ENCODE results near the gene PLEKHG5.
"Not testable (repeated sequence)": the region's sequence is repeated elsewhere in the genome, so short reads cannot be mapped to it uniquely, and the experiment has no call there.

The PLEKHG5 gene

GRCh38 chr1:6461538-6462411, 29.7 kb downstream of the PLEKHG5 start:
- ChIA-PET CTCF (interaction anchor here (0.6 to 1.6 kb wide), 3 partner anchors 10 to 19 kb away, joined by 3 to 4 read pairs (median 4); no protein-coding TSS in a partner anchor), POLR2A (no interaction called here)
- DNase-seq (ENCODE audit: extremely low spot score) = no peak
- TF ChIP-seq SUZ12 (IDR thresholded peaks at IDR 0.05) (no peak), CTBP1 (IDR thresholded peaks at IDR 0.05; ENCODE audit: borderline replicate concordance) (no peak), TARDBP (IDR thresholded peaks at IDR 0.05) (no peak), ARNT (IDR thresholded peaks at IDR 0.05) (no peak), ELF4 (IDR thresholded peaks at IDR 0.05) (no peak), LEF1 (IDR thresholded peaks at IDR 0.05; ENCODE audit: borderline replicate concordance) (no peak), FOXA1 (IDR thresholded peaks at IDR 0.05) (no peak), NFRKB (IDR thresholded peaks at IDR 0.05) (no peak), PKNOX1 (IDR thresholded peaks at IDR 0.05) (no peak), FOXM1 (IDR thresholded peaks at IDR 0.05; ENCODE audit: borderline replicate concordance) (no peak), BHLHE40 (IDR thresholded peaks at IDR 0.05; ENCODE audit: borderline replicate concordance) (no peak), FOXK2 (IDR thresholded peaks at IDR 0.05) (no peak), ZNF384 (IDR thresholded peaks at IDR 0.05) (no peak), HDGF (IDR thresholded peaks at IDR 0.05; ENCODE audit: borderline replicate concordance) (no peak), SP1 (IDR thresholded peaks at IDR 0.05) (no peak), L3MBTL2 (conservative IDR thresholded peaks at IDR 0.05) (no peak)

GRCh38 chr1:6461051-6461530, 30.4 kb downstream of the PLEKHG5 start:
- TF ChIP-seq TARDBP (IDR thresholded peaks at IDR 0.05) = no peak
- TF ChIP-seq LEF1 (IDR thresholded peaks at IDR 0.05; ENCODE audit: borderline replicate concordance) = no peak
- no peak for TF ChIP-seq SUZ12 (IDR thresholded peaks at IDR 0.05)
- no peak for TF ChIP-seq FOXA1 (IDR thresholded peaks at IDR 0.05)
- TF ChIP-seq L3MBTL2 (conservative IDR thresholded peaks at IDR 0.05) = no peak
- TF ChIP-seq FOXK2 (IDR thresholded peaks at IDR 0.05) = no peak
- TF ChIP-seq PKNOX1 (IDR thresholded peaks at IDR 0.05) = no peak
- no peak for TF ChIP-seq ZNF384 (IDR thresholded peaks at IDR 0.05)
- TF ChIP-seq SP1 (IDR thresholded peaks at IDR 0.05) = no peak
- TF ChIP-seq ARNT (IDR thresholded peaks at IDR 0.05) = no peak
- no peak for TF ChIP-seq FOXM1 (IDR thresholded peaks at IDR 0.05; ENCODE audit: borderline replicate concordance)
- TF ChIP-seq ELF4 (IDR thresholded peaks at IDR 0.05) = no peak
- TF ChIP-seq NFRKB (IDR thresholded peaks at IDR 0.05) = no peak
- ChIA-PET POLR2A (no interaction called here), CTCF (interaction anchor here (0.6 to 1.1 kb wide), 2 partner anchors 11 to 19 kb away, joined by 3 to 4 read pairs; no protein-coding TSS in a partner anchor)
- DNase-seq (ENCODE audit: extremely low spot score) = no peak

DNA sequence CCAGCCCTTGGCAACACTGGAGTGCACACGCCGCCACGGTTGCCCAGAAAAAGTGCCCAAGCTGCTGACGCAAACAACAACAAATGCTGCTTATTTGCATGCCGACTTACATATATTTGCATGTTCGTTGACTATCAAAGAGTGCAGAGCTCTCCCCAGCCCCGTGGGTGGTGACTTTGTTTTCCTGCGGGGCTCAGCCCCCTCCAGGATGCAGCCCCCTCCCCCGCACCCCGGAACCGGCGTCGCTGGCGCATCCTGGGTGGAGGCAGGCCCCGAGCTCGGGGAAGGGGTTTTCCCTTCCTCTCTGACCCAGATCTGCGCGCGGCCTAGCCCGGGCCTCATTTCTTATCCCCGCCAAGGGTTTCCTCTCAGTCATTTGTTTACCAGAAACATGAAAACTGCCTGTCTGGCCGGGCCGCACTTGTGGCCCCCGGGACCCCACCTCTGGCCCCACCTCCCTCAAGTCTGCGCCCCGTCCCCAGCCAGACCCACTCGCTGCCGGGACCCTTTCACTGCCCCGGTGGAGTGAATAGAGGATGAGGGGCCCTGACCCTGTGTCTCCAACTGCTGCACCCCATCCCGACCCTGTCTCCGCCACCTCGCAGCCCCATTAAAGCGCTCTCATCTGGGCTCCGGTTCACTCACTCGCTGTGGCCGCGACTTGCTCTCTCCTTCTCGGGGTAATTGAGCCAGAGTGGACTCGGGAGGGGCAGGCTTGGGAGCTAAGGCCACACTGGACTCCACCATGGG, 31.0 kb downstream of the PLEKHG5 start:
- no peak for DNase-seq (ENCODE audit: extremely low spot score)
- ChIA-PET CTCF (interaction anchor here (1.1 kb wide), 1 partner anchor 12 kb away, joined by 3 read pairs; no protein-coding TSS in a partner anchor), POLR2A (no interaction called here)
- TF ChIP-seq SP1 (IDR thresholded peaks at IDR 0.05) = no peak
- TF ChIP-seq LEF1 (IDR thresholded peaks at IDR 0.05; ENCODE audit: borderline replicate concordance) = no peak
- no peak for TF ChIP-seq FOXK2 (IDR thresholded peaks at IDR 0.05)
- no peak for TF ChIP-seq HDGF (IDR thresholded peaks at IDR 0.05; ENCODE audit: borderline replicate concordance)
- TF ChIP-seq ARNT (IDR thresholded peaks at IDR 0.05) = no peak

DNA sequence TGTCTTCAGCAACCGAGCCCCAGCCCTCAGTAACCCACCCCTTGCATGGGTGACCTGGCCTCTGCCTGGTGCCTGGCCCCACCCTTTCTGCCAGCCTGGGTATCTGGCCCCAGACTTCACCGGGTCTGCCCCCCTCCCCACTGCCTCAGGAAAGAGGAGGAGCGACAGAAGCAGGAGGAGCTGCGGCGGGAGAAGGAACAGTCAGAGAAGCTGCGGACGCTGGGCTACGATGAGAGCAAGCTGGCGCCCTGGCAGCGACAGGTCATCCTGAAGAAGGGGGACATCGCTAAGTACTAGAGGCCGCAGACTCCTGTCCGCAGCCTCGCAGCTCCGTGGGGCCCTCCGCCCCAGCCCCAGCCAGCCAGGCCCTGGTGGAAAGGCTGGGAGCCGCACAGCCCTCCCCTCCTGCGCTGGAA, 31.6 kb downstream of the PLEKHG5 start:
- ChIA-PET POLR2A (no interaction called here), CTCF (no interaction called here)
- TF ChIP-seq FOXA1 (IDR thresholded peaks at IDR 0.05) (no peak), NFRKB (IDR thresholded peaks at IDR 0.05) (no peak), L3MBTL2 (conservative IDR thresholded peaks at IDR 0.05) (no peak), TARDBP (IDR thresholded peaks at IDR 0.05) (no peak), HDGF (IDR thresholded peaks at IDR 0.05; ENCODE audit: borderline replicate concordance) (no peak), ZNF384 (IDR thresholded peaks at IDR 0.05) (no peak), ARNT (IDR thresholded peaks at IDR 0.05) (no peak), SP1 (IDR thresholded peaks at IDR 0.05) (no peak), BHLHE40 (IDR thresholded peaks at IDR 0.05; ENCODE audit: borderline replicate concordance) (no peak)
- DNase-seq (ENCODE audit: extremely low spot score) = no peak

GRCh38 chr1:6456800-6457466, 34.5 kb downstream of the PLEKHG5 start:
- TF ChIP-seq TARDBP (IDR thresholded peaks at IDR 0.05) (no peak), HDGF (IDR thresholded peaks at IDR 0.05; ENCODE audit: borderline replicate concordance) (no peak), ZNF384 (IDR thresholded peaks at IDR 0.05) (no peak), CTBP1 (IDR thresholded peaks at IDR 0.05; ENCODE audit: borderline replicate concordance) (no peak), ELF4 (IDR thresholded peaks at IDR 0.05) (no peak), PKNOX1 (IDR thresholded peaks at IDR 0.05) (no peak)
- ChIA-PET POLR2A (no interaction called here), CTCF (interaction anchor here (0.9 to 1.0 kb wide), 2 partner anchors 19 to 32 kb away, joined by 3 read pairs; no protein-coding TSS in a partner anchor)
- DNase-seq (ENCODE audit: extremely low spot score) = no peak

DNA sequence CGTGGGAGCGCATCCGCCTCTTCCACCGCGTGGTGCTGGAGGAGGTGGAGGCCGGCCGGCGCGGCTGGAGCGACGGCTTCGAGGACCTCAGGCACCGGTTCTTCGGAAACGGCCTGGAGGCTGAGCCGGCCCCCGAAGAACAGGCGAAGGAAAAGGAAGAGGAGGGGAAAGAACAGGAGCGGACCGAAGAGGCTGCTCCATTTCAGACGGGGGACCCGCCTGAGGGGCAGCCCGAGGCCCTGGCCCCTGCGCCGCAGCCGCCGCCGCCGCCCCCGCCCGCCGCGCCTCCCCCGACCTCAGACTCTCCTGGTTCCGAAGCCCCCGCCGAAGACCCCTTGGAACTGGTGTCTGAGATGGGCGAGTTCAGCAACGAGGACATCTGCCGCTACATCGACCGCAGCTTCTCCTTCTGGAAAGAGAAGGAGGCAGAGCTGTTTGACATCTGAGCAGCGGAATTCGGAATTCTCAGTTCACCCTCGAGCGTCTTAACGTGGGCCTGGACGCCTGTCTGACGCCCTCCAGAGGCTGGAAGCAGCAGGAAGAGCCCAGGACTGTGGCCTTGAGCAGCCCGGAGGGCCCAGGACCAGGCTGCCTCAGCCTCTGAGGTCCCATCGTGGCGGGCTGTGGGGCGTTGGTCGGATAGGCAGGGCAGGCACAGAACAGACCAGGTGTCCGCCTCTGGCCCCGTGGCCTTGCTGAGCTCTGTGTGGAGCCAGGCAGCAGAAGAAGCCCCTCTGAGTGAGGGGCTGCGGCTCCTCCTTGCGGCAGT, 35.5 kb downstream of the PLEKHG5 start:
- CTCF ChIA-PET = interaction anchor here (0.9 to 1.0 kb wide), 2 partner anchors 18 to 33 kb away, joined by 3 read pairs; no protein-coding TSS in a partner anchor
- not testable (repeated sequence) for DNase-seq (ENCODE audit: extremely low spot score)

More for the DNA sequence above, 35.5 kb downstream of the PLEKHG5 start:
- POLR2A ChIA-PET = not testable (repeated sequence)

Measured in HEK293T (cell line).